ENCODE measurements around the gene RBPMS2.

RBPMS2 gene

DNA sequence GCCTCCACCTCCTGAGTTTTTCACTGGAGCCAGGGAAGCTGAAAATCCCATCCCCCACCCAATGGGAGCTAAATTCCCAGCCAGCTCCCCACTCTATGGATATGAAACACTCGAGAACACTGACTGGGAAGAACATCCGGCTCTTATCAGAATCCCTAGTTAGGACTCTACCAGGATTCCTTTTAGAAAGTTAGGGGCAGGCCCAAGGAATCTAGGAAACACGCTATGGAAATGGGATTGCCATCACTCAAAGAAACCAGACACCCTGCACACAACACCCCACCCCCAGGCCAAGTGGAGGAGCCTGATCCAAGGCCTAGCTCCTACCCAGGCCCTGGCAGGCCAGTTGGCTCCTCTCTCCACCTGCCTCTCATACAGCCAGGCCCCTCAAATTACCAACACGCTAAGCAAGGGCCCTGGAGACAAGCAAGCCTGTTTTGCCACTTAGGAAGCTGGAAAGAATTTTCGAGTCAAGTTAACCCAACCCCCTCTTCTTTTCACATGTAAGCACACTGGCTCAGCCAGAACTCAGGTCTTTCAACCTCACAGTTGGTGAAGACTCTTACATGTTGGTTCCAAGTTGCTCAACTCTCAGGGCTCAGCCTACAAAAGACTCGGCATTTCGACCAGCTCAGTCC lies 75.5 kb downstream of the RBPMS2 start:
- H3K27ac ChIP-seq: peak overlapping the region; percentile 7
- DNase-seq (ENCODE audit: low read depth, low spot score): no peak

DNA sequence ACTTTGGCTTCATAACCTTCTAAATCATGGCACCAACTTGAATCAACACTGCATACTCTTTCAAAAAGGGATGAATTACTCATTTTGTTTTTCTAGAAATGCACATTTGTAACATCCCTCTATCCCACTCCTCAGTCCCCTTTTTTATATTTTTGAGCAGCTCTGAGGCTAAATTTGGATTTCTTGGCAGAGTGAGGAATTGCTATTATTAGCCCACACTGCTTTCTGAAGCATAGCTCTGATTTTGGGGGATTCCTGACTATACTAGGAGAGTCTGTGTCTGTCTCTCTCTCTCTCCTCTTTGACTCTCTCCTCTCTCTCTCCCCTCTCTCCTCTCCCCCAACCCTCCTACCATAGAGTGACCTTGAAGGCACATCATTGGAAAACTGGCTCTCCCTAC lies 76.6 kb downstream of the RBPMS2 start:
- H3K27ac ChIP-seq: peak overlapping the region; percentile 40
- no peak for DNase-seq (ENCODE audit: low read depth, low spot score)

DNA sequence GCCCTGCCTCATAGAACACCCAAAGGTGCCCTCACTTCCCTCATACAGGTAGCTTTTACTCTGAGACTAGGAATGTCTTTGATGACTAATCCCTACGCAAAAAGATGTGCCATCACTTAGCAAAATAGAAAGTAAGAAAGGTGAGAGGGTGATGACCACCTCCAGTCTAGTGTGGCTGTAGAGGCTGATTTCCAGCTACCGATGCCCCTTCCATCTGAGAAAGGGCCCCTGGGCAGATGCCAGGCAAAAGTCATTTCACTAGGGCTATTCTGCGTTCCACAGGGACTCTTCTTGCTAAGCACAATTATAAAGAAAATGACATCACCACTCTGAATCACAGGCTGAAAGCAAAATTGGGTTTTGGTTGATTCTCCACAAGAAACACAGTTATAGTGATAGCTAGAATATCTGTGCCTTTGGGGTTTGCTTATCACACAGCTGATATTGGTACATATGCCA lies 77.4 kb downstream of the RBPMS2 start:
- peak overlapping the region; percentile 40 for H3K27ac ChIP-seq
- DNase-seq (ENCODE audit: low read depth, low spot score): no peak

DNA sequence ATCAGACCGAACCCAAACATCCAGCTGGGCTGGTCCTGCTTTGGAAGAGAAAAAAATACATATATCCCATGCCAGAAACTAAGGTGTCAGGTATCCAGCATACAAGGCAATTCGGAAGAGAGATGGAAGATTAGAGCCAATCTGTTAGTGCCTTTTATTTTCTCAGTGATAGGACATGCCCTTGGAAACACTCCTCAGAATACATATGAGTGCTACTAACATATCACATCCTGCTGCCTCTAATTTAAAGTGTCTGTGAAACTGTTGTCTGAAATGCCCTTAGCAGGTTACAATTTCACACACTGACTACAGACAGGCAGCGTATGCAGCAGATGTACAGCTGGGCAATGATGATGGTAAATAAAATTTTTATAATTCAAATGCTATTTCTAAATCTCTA lies 78.9 kb downstream of the RBPMS2 start:
- H3K27ac ChIP-seq: no peak overlapping the region
- no peak for DNase-seq (ENCODE audit: low read depth, low spot score)

DNA sequence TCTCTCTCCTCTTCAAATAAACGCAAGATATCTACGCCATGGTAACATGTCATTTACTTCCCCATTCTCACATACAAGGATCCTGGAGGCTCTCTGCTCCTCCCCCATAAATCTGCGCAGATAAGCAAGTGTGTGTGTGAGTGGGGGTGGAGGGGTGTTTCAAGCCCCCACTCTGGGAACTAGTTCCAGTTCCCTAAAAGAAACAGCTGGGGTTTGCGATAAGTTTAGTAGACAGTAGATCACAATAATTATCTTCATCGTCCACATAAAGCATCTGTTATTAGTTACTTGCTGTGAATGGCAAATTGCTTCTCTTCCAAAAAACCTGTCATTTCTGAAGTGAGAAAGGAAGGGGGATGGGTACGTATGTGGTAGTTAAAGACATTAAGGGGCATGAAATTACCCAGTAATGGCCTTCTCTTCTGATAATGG lies 79.8 kb downstream of the RBPMS2 start:
- DNase-seq (ENCODE audit: low read depth, low spot score): no peak
- H3K27ac ChIP-seq: no peak overlapping the region

DNA sequence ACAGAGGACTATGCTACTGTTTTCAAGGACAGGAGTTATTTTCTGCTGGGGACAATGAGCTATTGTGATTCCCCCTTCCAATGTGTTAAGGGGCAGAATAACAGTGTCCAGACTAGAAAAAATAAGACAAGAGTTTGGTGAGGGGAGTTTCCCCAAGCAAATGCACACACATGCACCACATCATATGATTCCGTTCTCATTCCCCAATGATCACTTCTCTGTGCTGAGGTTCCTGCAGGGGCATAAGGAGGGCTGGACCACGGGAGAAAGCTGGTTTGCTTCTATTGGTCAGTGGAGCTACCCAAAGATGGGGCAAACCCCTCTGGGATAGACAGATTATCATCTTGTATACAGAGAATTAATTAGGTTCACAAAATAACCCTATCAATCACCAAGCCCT lies 80.6 kb downstream of the RBPMS2 start:
- no peak overlapping the region for H3K27ac ChIP-seq
- DNase-seq (ENCODE audit: low read depth, low spot score): no peak

DNA sequence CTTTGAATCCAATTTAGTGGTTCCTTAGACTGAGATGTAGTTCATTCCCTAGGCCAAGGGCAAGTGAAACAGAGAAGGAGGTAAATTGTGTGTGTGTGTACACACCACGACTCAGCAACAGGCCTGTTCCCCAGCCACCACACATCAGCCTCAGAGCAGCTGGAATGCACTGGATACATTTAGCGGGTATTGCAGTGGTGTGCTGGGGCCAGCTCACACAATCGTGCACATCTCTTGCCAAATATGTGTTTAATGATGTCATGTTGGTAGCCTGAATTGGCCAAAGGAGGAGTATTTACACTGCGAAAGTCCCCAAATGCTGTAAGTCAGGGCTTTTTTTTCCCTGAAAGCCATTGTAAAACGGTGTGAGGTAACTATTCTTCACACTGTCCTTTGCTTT lies 82.3 kb downstream of the RBPMS2 start:
- no peak for DNase-seq (ENCODE audit: low read depth, low spot score)
- H3K27ac ChIP-seq: no peak overlapping the region

DNA sequence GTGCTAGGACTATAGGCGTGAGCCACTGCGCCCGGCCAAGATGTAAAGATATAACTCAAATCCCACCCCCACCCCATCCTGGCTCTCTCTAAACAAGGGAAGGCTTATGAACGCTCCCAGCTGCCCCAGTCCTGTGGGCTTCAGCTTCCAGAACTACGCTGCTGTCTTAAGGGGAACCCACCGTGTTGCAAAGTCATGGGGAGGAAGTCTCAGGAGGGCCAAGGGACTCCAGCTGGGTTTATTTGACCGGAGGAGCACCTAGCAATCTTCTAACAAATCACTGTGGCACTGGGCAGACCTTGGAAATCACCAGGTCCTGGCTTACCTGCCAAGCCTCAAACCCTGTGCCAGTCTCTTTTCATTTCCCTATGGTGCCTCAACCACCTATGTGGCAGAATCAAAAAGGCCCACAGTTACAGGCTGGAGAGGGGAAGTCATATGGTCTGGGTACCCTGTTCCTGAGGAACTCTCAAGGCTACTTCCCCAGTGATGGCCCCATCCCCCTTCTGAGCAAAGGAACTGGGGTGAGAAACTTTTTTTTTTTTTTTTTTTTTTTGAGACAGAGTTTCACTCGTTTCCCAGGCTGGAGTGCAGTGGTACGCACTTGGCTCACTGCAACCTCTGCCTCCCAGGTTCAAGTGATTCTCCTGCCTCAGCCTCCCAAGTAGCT lies 83.4 kb downstream of the RBPMS2 start:
- H3K27ac ChIP-seq: no peak overlapping the region
- DNase-seq (ENCODE audit: low read depth, low spot score): no peak

DNA sequence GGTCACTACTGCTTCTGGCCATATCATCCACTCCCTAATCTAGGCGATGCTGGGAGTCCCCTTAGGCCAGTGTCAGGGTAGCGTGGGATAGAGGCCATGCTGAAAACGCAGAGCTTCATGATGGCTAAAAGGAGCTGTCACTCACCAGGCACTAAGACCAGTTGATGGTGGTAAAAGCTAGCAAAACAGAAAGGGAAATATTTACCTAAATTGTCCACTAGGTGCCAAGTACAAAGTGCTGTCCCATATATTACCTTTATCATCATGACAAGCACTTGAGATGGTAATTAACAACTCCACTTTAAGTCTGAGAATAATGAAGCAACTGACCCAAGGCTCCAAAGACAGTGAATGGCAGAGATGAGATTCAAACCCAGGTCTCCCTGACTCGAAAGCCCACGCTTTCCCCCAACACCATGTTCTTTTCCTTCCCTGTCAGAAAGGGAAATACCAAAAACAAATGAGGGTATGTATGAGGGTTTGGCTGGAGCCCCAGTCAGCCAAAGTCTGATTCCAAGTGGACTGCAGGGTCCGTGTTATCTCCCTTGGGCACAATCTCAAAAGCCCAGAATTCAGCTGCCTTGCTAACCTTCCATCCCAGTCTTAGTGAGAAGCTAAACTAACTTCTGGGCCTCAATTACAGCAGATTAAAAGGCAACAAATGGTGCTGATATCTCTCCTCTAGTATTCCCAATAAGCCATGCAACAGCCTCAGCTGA lies 84.7 kb downstream of the RBPMS2 start:
- DNase-seq (ENCODE audit: low read depth, low spot score): no peak
- no peak overlapping the region for H3K27ac ChIP-seq

DNA sequence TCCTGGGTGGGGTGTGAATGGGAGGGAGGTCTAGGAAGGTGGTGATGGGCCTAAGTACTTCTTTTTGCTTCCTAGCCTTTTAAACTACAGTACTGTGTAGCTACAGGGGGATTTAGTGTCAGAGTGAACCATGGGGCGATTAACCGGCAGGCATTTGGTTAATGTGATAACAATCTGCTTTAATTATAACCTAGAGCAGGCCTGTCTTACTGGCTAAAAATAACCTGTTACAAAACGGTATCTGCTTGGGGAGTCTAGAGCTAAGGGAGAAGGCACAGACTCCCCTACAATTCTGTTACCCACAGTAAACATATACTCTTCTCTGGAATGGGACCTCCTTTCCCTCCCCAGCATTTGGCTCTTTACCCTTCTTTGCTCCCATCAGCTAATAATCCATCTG lies 85.4 kb downstream of the RBPMS2 start:
- no peak overlapping the region for H3K27ac ChIP-seq
- no peak for DNase-seq (ENCODE audit: low read depth, low spot score)
